MM.1S (cell line): Measurements from ENCODE around the gene PRICKLE3.
"Not testable (repeated sequence)": the region's sequence is repeated elsewhere in the genome, so short reads cannot be mapped to it uniquely, and the experiment has no call there.

Source experiments
- CTCF ChIP-seq: fragments of 300-600 bp; sonication (generic); IDR thresholded peaks from 2 replicates; pipeline ENCODE4 v1.5.1; 2016; ENCODE audit warnings: antibody characterized with exemption, low read length, mixed read lengths
- EZH2 ChIP-seq: fragments of 300-600 bp; sonication (generic); optimal IDR thresholded peaks from 2 replicates; pipeline ENCODE3; 2017; ENCODE audit warnings: low read depth, mild to moderate bottlenecking, antibody characterized with exemption, low read length, mixed read lengths

DNA sequence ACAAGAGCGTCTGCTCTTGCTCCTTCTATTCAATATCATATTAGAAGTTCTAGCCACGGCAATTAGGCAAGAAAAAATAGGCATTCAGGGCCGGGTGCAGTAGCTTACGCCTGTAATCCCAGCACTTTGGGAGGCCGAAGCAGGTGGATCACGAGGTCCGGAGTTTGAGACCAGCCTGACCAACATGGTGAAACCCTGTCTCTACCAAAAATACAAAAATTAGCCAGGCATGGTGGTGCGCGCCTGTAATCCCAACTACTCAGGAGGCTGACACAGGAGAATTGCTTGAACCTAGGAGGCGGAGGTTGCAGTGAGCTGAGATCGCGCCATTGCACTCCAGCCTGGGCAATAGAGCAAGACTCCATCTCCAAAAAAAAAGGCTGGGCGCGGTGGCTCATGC, 36.9 kb downstream of the PRICKLE3 start:
- not testable (repeated sequence) for TF ChIP-seq CTCF, EZH2
